Uterus (tissue), 2 donors: ENCODE results near the gene PCED1B.

Experiments used
- POLR2A ChIP-seq, 2 donors: fragments of 450-650 bp; IDR thresholded peaks; one replicate each; pipeline ENCODE4 v1.6.1; 2016; ENCODE audit warnings: antibody characterized with exemption in 2 of 2, mild to moderate bottlenecking in 1 of 2, moderate library complexity in 1 of 2
- TF ChIP-seq, protein P1 (sequence below), 4 experiments: fragments of 200-600 bp in 2 of 4; fragments of 450-650 bp in 2 of 4; sonication (generic) in 2 of 4; IDR thresholded peaks; one replicate each; pipeline ENCODE4 v1.5.1; 2016 to 2019; ENCODE audit warnings: antibody characterized with exemption in 4 of 4, mild to moderate bottlenecking in 2 of 4, moderate library complexity in 1 of 4

DNA sequence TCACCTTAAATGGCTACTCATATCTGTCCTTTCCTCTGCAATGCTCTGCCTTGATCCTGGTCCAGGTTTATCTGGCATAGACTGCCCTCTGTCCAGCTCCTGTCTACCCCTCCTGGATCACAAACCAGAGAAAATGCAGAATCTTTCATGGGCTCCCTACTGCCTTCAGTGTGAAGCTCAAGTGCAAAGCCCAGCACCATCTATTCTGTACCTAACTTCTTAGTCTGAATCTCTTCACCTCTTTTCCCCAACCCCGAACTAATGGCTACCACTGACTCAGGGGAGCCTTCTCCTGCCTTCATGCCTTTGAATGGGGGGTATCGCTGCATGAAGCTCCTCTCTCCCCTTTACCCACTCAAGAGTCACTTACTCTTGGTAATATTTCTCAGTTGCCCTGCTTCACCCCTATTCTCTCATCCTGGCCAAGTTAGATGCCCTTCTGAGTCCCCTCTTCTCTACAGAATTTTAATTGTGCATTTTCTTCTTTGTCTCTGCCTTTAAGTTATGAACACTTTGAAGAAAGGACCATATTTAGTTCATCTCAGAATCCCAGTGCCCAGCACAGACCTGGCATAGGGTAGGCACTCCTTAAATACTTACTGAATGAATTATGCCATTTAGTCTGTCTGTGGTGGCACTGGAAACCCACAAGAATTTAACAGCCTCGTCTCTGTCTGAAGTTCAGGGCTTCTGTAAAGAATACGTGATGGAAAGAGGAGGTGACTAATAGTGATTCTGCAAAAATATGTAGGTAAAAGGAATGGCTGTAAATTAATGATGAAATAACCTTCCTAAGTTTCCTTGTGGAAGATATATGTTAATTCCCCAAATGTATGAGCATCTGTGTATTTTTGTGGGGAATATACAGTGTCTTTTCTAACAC lies 191.6 kb downstream of the PCED1B start:
- TF ChIP-seq, protein P1, sequence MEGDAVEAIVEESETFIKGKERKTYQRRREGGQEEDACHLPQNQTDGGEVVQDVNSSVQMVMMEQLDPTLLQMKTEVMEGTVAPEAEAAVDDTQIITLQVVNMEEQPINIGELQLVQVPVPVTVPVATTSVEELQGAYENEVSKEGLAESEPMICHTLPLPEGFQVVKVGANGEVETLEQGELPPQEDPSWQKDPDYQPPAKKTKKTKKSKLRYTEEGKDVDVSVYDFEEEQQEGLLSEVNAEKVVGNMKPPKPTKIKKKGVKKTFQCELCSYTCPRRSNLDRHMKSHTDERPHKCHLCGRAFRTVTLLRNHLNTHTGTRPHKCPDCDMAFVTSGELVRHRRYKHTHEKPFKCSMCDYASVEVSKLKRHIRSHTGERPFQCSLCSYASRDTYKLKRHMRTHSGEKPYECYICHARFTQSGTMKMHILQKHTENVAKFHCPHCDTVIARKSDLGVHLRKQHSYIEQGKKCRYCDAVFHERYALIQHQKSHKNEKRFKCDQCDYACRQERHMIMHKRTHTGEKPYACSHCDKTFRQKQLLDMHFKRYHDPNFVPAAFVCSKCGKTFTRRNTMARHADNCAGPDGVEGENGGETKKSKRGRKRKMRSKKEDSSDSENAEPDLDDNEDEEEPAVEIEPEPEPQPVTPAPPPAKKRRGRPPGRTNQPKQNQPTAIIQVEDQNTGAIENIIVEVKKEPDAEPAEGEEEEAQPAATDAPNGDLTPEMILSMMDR (IDR thresholded peaks at IDR 0.05): no peak
- TF ChIP-seq POLR2A (IDR thresholded peaks at IDR 0.05): no peak
